Muscle of leg (tissue), 11 donors: Measurements from ENCODE around the gene THOP1. TPM values are rescaled to one million over a fixed set of nuclear protein-coding genes. Genes with fewer than 3 reads are reported as not detected.

Experiments used
- DNase-seq: peaks from one replicate; pipeline ENCODE4 v3.0.0; 2013
- H3K27ac ChIP-seq: one replicate; pipeline ENCODE4 v1.5.1; 2013; ENCODE audit warnings: mild to moderate bottlenecking, low read length, control low read depth
- H3K27me3 ChIP-seq: one replicate; pipeline ENCODE4 v1.6.1; 2013; ENCODE audit warnings: low read length; ENCODE audit not compliant: control insufficient read depth, insufficient read depth
- H3K36me3 ChIP-seq: one replicate; pipeline ENCODE4 v1.6.1; 2013; ENCODE audit warnings: low read length; ENCODE audit not compliant: control insufficient read depth, insufficient read depth
- H3K4me1 ChIP-seq: one replicate; pipeline ENCODE4 v1.6.1; 2013; ENCODE audit warnings: low read length; ENCODE audit not compliant: control insufficient read depth, insufficient read depth
- H3K4me3 ChIP-seq: one replicate; pipeline ENCODE4 v1.5.1; 2013; ENCODE audit warnings: low read length, control low read depth
- H3K9me3 ChIP-seq: replicated peaks from 2 replicates; pipeline ENCODE4 v1.6.1; 2013; ENCODE audit warnings: low read depth, low read length; ENCODE audit not compliant: control insufficient read depth
- WGBS: methylation state at CpG from one replicate; pipeline ENCODE4 v1.1.5; 2013; ENCODE audit warnings: missing lambda C conversion rate; ENCODE audit not compliant: insufficient coverage; 5-methylcytosine and 5-hydroxymethylcytosine counted together
- polyA plus RNA-seq, 8 donors: library from polyadenylated mRNA; unstranded; fragments of 120-200 nt; gene quantifications; one replicate each; pipeline versions ENCODE4 v1.2.1 to v1.2.3, GENCODE V29; 2013; ENCODE audit warnings: inconsistent platforms in 1 of 8, low replicate concordance in 1 of 8; ENCODE audit not compliant: insufficient read length in 8 of 8, insufficient read depth in 1 of 8
- total RNA-seq: library from RNA; stranded (reverse); fragments of 120-200 nt; gene quantifications from one replicate; pipeline ENCODE4 v1.2.4, GENCODE V29; 2013

Gene THOP1
- total and polyA plus RNA-seq, 9 donors: 42.2 to 56.5 (median 53.8) TPM

DNA sequence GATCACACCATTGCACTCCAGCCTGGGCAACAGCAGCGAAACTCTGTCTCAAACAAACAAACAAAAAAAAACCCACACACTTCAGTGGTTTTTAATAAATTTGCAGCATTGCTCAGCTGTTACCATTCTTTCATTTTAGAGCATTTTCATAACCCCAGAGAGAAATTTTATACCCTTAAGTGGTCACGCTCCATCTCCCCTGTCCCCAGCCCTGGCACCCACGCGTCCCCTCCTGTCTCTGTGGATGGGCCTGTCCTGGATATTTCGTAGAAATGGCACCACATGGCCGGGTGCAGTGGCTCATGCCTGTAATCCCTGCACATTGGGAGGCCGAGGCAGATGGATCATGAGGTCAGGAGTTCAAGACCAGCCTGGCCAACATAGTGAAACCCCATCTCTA is 7.8 kb downstream of the THOP1 start:
- Histone ChIP-seq H3K36me3 (peaks cover 61% of the 10 kb centered on the region), H3K27me3 (no peaks in the 10 kb centered on the region), H3K9me3 (no peaks in the 10 kb centered on the region), H3K27ac (no peak overlapping the region), H3K4me3 (no peak overlapping the region), H3K4me1 (no peaks in the 10 kb centered on the region)
- DNase-seq: no peak
- WGBS: 93% methylated on average over 7 of the region's 7 CpGs

DNA sequence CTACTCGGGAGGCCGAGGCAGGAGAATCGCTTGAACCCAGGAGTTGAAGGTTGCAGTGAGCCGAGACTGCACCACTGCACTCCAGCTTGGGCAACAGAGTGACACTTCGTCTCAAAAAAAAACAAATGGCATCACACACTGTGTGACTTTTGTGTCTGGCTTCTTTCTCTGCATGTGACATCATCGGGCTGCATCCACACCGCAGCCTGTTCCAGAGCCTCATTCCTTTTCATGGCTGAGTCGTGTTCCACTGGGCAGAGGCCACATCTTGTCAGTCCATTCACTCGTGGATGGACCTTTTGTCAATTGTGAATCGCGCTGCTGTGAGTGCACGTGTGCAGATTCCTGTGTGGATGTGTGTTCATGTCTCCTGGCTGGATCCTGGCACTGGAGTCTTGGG is 8.3 kb downstream of the THOP1 start:
- peaks cover 66% of the 10 kb centered on the region for H3K36me3 ChIP-seq
- 99% methylated on average over 10 of the region's 12 CpGs for WGBS

DNA sequence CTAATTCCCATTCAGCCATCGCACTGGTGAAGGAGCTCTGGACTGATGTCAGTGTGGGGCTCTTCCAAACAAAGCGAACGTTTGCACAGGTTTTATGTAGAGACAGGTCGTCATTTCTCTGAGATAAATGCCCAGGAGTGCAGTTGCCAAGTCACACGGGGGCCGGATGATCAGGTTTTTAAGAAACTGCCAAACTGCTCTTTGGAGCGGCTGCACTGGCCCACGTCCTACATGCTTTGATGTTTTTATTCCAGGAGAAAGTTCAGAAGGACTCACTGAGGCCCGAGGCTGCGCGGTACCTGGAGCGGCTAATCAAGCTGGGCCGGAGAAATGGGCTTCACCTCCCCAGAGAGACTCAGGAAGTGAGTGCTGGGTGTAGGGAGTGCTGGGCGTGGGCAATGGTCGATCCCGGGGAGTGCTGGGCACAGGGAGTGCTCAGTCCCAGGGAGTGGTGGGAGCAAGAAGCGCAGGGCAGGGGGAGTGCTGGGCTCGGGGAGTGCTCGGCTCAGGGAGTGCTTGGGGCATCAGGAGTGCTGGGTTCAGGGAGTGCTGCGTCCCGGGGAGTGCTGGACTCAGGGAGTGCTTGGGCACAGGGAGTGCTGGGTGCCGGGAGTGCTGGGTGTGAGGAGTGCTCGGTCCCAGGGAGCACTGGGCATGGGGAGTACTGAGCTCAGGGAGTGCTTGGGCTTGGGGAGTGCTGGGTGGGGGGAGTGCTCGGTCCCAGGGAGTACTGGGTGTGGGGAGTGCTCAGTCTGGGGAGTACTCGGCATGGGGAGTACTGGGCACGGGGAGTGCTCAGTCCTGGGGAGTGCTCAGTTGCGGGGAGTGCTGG is 10.7 kb downstream of the THOP1 start:
- no peak for DNase-seq
- Histone ChIP-seq H3K27ac (no peak overlapping the region), H3K27me3 (no peaks in the 10 kb centered on the region), H3K4me1 (no peaks in the 10 kb centered on the region), H3K36me3 (peaks cover 62% of the 10 kb centered on the region), H3K4me3 (no peak overlapping the region), H3K9me3 (no peaks in the 10 kb centered on the region)
- 96% methylated on average over 25 of the region's 27 CpGs for WGBS

More for the DNA sequence above, 8.3 kb downstream of the THOP1 start:
- no peak for DNase-seq
- Histone ChIP-seq H3K27me3 (no peaks in the 10 kb centered on the region), H3K4me3 (no peak overlapping the region), H3K4me1 (no peaks in the 10 kb centered on the region), H3K9me3 (no peaks in the 10 kb centered on the region), H3K27ac (no peak overlapping the region)

DNA sequence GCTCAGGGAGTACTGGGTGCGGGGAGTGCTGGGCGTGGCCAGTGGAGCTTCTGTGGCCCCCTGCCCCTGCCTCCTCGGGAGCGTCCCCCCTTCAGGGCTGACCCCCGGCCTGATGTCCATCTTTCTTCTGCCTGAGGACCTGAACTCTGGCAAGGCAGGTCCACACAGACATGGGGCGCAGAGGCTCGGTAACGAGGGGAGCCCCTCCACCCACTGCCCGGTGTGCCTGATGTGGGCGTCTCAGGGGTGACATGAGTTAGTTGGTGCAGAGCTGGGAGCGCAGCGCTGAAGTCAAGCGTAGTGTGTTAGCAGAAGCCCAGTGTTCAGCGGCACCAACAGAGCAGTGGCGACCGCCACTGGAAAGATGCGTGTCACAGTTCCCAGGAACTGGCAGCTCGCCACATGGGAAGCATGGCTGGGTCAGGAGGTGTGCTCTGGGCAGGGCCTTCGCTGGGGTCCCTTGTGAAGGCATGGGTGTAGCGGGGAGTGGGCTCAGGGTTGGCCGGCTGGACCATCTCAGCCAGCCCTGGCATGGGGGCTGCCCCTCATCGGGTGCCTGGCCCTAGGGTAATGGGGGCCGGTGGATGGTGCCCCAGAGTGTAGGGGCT is 11.5 kb downstream of the THOP1 start:
- Histone ChIP-seq H3K36me3 (peaks cover 61% of the 10 kb centered on the region), H3K27me3 (no peaks in the 10 kb centered on the region), H3K4me1 (no peaks in the 10 kb centered on the region), H3K27ac (no peak overlapping the region), H3K9me3 (no peaks in the 10 kb centered on the region), H3K4me3 (no peak overlapping the region)
- 91% methylated on average over 22 of the region's 23 CpGs for WGBS
- DNase-seq: no peak

DNA sequence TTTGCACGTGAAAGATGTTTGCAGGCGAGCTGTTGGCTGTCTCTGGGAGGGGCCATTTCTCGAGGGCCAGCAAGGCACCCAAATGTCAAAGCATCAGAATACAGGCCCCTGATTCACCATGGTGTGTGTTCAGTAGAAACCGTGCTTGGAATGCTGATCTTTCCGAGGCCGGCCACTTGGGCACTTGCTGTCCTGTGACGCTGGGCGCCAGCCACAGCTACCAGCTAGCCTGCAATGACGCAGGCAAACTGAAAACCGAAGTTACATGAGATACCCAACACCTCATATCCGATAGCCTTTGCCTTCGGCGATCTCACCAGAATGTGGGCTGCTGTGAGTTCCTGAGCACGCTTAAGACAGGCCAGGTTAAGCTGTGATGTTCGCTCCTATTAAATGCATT is 12.0 kb downstream of the THOP1 start:
- 89% methylated on average over 8 of the region's 15 CpGs for WGBS
- no peak overlapping the region for H3K4me3 ChIP-seq
- H3K4me1 ChIP-seq: no peaks in the 10 kb centered on the region
- H3K9me3 ChIP-seq: no peaks in the 10 kb centered on the region
- DNase-seq: no peak
- H3K27me3 ChIP-seq: no peaks in the 10 kb centered on the region
- H3K36me3 ChIP-seq: peaks cover 59% of the 10 kb centered on the region
- no peak overlapping the region for H3K27ac ChIP-seq

DNA sequence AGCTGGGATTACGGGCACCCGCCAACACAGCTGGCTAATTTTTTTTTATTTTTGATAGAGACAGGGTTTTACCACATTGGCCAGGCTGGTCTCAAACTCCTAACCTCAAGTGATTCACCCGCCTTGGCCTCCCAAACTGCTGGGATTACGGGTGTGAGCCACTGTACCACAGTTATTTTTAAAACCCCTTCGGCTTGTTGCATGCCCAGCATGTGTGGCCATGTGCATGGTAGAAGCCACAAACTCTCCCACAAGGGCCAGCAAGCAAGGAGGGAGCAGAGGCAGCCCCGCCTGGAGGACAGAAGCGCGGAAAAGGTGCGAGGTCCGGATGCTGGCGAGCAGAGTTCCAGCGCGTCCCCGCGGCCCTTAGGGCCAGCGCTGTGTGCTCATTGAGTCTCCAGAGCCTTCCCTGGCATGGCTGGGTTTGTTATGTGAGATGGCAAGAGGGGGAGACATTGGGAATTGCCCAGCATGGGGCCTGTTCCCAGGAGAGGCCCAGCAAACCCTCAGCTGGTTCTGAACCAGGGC is 12.9 kb downstream of the THOP1 start:
- 98% methylated on average over 7 of the region's 16 CpGs for WGBS
- no peak for DNase-seq
- Histone ChIP-seq H3K4me3 (no peak overlapping the region), H3K9me3 (no peaks in the 10 kb centered on the region), H3K36me3 (peaks cover 57% of the 10 kb centered on the region), H3K27ac (no peak overlapping the region), H3K27me3 (no peaks in the 10 kb centered on the region), H3K4me1 (no peaks in the 10 kb centered on the region)

DNA sequence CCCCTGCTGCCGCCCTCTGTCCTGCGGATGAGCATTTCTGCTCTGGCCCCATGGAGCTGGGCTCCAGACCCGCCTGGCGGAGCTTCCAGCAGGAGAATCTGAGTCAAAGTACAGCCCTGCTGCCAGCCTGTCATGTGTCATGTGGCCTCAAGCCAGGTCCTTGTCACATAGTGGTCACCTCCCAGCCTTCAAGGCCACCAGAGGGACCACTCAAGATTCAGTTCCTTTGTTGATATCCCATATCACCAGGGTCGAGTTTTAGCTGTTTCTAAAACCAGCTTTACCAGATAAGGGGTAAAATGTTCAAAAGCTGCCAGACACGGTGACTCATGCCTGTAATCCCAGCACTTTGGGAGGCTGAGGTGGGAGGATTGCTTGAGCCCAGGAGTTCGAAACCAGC is 13.4 kb downstream of the THOP1 start:
- Histone ChIP-seq H3K4me3 (no peak overlapping the region), H3K9me3 (no peaks in the 10 kb centered on the region), H3K27me3 (no peaks in the 10 kb centered on the region), H3K4me1 (no peaks in the 10 kb centered on the region), H3K36me3 (peaks cover 60% of the 10 kb centered on the region), H3K27ac (no peak overlapping the region)
- no peak for DNase-seq
- WGBS: 91% methylated on average over 5 of the region's 7 CpGs

DNA sequence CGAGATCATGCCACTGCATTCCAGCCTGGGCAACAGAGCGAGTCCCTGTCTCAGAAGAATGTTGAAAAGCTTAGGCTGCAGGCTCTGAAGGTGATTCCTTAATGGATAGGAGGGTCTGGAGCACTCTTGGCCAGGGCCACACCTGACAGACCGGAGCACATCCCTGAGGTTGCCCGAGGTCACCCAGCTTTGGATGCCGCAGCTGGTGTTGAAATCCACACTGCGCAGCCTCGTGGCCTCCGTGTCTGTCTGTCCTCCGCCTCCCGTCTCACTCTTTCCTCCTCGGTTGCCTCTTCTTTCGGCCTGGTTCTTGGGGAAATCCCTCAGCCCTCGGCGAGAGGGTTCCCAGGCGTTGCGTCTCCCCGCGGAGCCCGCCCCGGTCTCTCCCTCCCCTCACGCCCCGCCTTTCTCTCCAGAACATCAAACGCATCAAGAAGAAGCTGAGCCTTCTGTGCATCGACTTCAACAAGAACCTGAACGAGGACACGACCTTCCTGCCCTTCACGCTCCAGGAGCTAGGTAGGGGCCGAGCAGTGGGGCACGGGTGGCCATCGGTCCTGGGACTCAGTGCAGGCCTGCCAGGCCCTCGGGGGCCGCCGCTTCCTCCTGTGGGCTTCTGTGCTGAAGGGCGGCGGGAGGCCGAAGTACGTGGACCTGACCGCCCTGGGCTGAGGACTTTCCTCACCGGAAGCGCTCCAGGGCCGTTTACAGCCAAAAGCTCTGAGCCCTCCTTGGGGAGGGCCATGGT is 14.1 kb downstream of the THOP1 start:
- 90% methylated on average over 41 of the region's 41 CpGs for WGBS
- no peaks in the 10 kb centered on the region for H3K27me3 ChIP-seq
- peaks cover 59% of the 10 kb centered on the region for H3K36me3 ChIP-seq
- no peak for DNase-seq
- no peaks in the 10 kb centered on the region for H3K9me3 ChIP-seq
- H3K4me1 ChIP-seq: no peaks in the 10 kb centered on the region
- H3K27ac ChIP-seq: no peak overlapping the region
- no peak overlapping the region for H3K4me3 ChIP-seq

DNA sequence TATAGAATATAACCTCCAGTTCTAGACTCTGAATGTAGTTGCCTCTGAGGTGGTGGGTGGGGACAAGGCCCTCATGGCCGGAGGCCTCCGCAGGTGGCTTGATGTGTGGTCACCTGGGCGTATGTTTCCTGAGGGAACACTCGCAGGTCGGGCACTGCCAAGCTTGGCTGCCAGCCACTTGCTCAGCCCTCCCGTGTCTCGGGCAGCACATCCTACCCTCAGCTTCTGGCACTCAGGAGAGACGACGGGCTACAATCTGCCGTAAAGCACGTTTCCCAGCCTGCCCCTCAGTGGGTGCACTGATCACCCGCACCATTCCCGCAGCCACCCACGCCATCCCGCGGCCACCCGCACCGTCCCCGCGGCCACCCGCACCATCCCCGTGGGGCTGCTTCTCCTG is 15.2 kb downstream of the THOP1 start:
- no peak for DNase-seq
- Histone ChIP-seq H3K4me1 (no peaks in the 10 kb centered on the region), H3K36me3 (peaks cover 59% of the 10 kb centered on the region), H3K9me3 (no peaks in the 10 kb centered on the region), H3K4me3 (no peak overlapping the region), H3K27me3 (no peaks in the 10 kb centered on the region), H3K27ac (no peak overlapping the region)
- 93% methylated on average over 22 of the region's 22 CpGs for WGBS

DNA sequence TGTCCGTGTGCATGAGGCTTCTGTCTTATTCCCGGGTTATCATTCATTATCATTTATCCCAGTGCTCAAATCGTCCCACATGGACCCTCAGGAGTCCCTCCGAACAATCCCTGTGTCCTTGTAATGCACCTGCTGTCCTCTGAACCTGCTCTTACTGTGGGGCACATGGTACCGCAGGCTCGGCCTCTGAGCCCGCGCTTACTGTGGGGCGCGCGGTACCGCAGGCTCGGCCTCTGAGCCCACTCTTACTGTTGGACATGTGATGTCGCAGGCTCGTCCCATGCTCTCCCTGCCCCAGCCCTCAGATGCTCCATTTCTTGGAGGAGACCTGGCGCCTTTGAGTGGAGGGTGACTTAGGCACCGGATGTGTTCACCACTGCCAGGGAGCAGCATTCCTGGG is 17.5 kb downstream of the THOP1 start:
- no peak overlapping the region for H3K4me3 ChIP-seq
- no peaks in the 10 kb centered on the region for H3K27me3 ChIP-seq
- DNase-seq: no peak
- peaks cover 62% of the 10 kb centered on the region for H3K36me3 ChIP-seq
- no peaks in the 10 kb centered on the region for H3K4me1 ChIP-seq
- 92% methylated on average over 15 of the region's 17 CpGs for WGBS
- H3K9me3 ChIP-seq: no peaks in the 10 kb centered on the region
- no peak overlapping the region for H3K27ac ChIP-seq
